ENCODE measurements around the gene RABEP1.
"Not testable (repeated sequence)": the region's sequence is repeated elsewhere in the genome, so short reads cannot be mapped to it uniquely, and the experiment has no call there.

The RABEP1 gene

DNA sequence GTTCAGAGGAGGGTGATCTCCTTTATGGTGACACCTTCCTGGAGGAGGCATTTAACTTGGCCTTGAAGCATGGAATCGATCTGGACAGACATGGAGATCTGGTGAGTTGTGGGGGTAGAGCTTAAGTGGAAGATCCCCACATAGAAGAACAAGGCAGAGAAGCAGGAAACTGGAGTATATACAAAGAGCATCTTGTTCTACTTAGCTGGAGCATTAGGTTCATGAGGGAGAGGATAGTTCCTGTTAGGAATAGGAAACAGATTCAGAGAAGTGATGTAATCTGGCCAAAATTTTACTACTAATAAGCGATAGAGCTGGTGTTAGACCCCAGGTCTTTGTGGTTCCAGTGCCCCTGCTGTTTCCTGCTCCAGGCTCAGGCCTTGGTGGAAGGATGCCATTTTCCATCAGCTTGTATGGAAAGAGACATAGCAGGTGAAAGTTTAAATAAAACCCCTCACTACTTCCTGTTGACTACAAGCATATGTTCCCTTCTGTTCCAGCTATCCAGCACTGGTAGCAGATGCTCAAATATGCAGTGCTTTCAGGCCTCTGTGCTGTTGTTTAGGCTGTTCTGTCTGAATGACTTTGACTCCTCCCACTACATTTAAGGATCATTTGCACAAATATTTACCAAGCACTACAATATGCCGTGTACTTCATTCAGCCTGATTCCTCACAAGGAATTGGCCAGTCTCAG lies 147.3 kb downstream of the RABEP1 start:
- Histone ChIP-seq H3K4me3 (ENCODE audit: low read length in 2 of 2) (no peak overlapping the region), H4K8ac (ENCODE audit: low read depth, low read length) (no peak overlapping the region), H3K79me1 (ENCODE audit: low read depth, low read length) (no peaks in the 10 kb centered on the region), H3K36me3 (replicated peaks in 1 of 2; ENCODE audit: control insufficient read depth in 2 of 2, insufficient read depth in 2 of 2, low read length in 2 of 2) (peaks cover 61 to 98% of the 10 kb centered on the region in 2 donors), H2AFZ (ENCODE audit: low read length) (no peak overlapping the region), H3K4me1 (ENCODE audit: control insufficient read depth in 2 of 2, insufficient read depth in 1 of 2, low read depth in 1 of 2, low read length in 2 of 2) (no peaks in the 10 kb centered on the region), H2BK5ac (ENCODE audit: low read length) (no peak overlapping the region), H2BK120ac (ENCODE audit: low read depth, low read length) (no peak overlapping the region), H4K91ac (ENCODE audit: low read depth, low read length, poor library complexity) (no peak overlapping the region), H3K4me2 (ENCODE audit: insufficient read depth, low read length, poor library complexity, severe bottlenecking) (no peak overlapping the region), H3K9ac (ENCODE audit: low read depth, low read length, poor library complexity) (no peak overlapping the region), H3K27ac (replicated peaks; ENCODE audit: low read length) (no peak overlapping the region), H3K23ac (ENCODE audit: low read depth, low read length, poor library complexity) (no peak overlapping the region), H2BK15ac (ENCODE audit: low read length) (no peak overlapping the region), H3K9me3 (replicated peaks in 1 of 2; ENCODE audit: control insufficient read depth in 2 of 2, insufficient read depth in 1 of 2, low read depth in 1 of 2, low read length in 2 of 2) (no peaks in the 10 kb centered on the region), H3K4ac (ENCODE audit: low read length) (no peak overlapping the region), H2BK12ac (ENCODE audit: low read length) (no peak overlapping the region), H3K14ac (ENCODE audit: low read length) (no peak overlapping the region), H3K27me3 (ENCODE audit: control insufficient read depth in 3 of 3, insufficient read depth in 3 of 3, low read depth in 1 of 3, low read length in 3 of 3) (no peaks in the 10 kb centered on the region), H2AK5ac (ENCODE audit: low read depth, low read length) (no peak overlapping the region), H3K18ac (ENCODE audit: low read length) (no peak overlapping the region)
- no CpG with 5 or more reads among the region's 3 CpGs for WGBS, 2 donors (ENCODE audit: extremely low coverage in 2 of 2, insufficient read length in 2 of 2, insufficient replicate concordance in 1 of 2)
- DNase-seq (ENCODE audit: low spot score), result no peak

DNA sequence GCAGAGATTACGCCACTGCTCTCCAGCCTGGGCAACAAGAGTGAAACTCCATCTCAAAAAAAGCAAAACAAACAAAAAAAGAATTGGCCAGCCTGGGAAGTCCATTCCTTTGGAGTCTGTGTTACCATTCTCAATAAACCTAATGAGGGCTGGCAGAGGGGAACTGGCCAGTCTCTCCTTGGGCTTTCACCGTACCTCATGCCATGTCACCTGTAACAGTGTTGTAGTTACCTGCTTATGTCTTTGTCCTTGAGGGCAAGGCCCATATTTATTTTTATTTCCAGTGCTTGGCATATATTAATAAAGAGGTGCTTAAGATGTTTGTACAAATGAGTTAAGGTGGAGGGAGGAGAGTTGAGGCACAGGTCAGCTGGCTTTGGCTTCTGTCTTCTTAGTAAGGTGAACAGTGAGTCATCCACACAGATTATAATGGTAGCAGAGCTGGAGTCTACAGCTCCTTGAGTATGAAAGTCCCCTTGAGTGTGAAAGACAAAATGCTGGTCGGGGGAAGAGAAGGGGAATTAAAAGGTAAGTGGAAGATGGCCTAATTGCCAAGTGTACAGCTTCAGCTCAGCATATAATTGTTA lies 148.4 kb downstream of the RABEP1 start:
- Histone ChIP-seq H3K79me1 (ENCODE audit: low read depth, low read length) (peaks cover 3% of the 10 kb centered on the region), H3K4me3 (ENCODE audit: low read length in 2 of 2) (no peak overlapping the region), H3K23ac (ENCODE audit: low read depth, low read length, poor library complexity) (no peak overlapping the region), H2BK12ac (ENCODE audit: low read length) (no peak overlapping the region), H3K4ac (ENCODE audit: low read length) (no peak overlapping the region), H3K9ac (ENCODE audit: low read depth, low read length, poor library complexity) (no peak overlapping the region), H2BK120ac (ENCODE audit: low read depth, low read length) (no peak overlapping the region), H2BK15ac (ENCODE audit: low read length) (no peak overlapping the region), H3K4me1 (ENCODE audit: control insufficient read depth in 2 of 2, insufficient read depth in 1 of 2, low read depth in 1 of 2, low read length in 2 of 2) (no peaks in the 10 kb centered on the region), H3K27me3 (ENCODE audit: control insufficient read depth in 3 of 3, insufficient read depth in 3 of 3, low read depth in 1 of 3, low read length in 3 of 3) (no peaks in the 10 kb centered on the region), H3K27ac (replicated peaks; ENCODE audit: low read length) (no peak overlapping the region), H3K36me3 (replicated peaks in 1 of 2; ENCODE audit: control insufficient read depth in 2 of 2, insufficient read depth in 2 of 2, low read length in 2 of 2) (peaks cover 63 to 96% of the 10 kb centered on the region in 2 donors), H3K4me2 (ENCODE audit: insufficient read depth, low read length, poor library complexity, severe bottlenecking) (no peak overlapping the region), H2BK5ac (ENCODE audit: low read length) (no peak overlapping the region), H4K91ac (ENCODE audit: low read depth, low read length, poor library complexity) (no peak overlapping the region), H2AFZ (ENCODE audit: low read length) (no peak overlapping the region), H3K14ac (ENCODE audit: low read length) (no peak overlapping the region), H3K18ac (ENCODE audit: low read length) (no peak overlapping the region), H4K8ac (ENCODE audit: low read depth, low read length) (no peak overlapping the region), H2AK5ac (ENCODE audit: low read depth, low read length) (no peak overlapping the region), H3K9me3 (replicated peaks in 1 of 2; ENCODE audit: control insufficient read depth in 2 of 2, insufficient read depth in 1 of 2, low read depth in 1 of 2, low read length in 2 of 2) (no peaks in the 10 kb centered on the region)
- no peak for DNase-seq (ENCODE audit: low spot score)
- no CpG with 5 or more reads among the region's 3 CpGs for WGBS, 2 donors (ENCODE audit: extremely low coverage in 2 of 2, insufficient read length in 2 of 2, insufficient replicate concordance in 1 of 2)

DNA sequence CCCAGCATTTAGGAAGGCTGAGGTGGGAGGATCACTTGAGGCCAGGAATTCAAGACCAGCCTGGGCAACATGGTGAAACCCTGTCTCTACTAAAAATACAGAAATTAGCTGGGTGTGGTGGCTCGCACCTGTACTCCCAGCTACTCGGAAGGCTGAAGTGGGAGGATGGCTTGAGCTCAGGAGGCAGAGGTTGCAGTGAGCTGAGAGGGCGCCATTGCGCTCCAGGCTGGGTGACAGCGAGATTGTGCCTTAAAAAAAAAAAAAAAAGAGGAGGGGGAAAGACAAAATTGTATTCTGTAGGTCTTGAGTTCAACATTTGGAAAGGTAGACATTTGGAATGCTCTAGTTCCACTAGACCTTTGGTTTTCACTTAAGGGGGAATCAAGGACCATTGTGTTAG lies 149.2 kb downstream of the RABEP1 start:
- not testable (repeated sequence) for H4K8ac ChIP-seq (ENCODE audit: low read depth, low read length); H3K4me1 ChIP-seq (ENCODE audit: control insufficient read depth in 2 of 2, insufficient read depth in 1 of 2, low read depth in 1 of 2, low read length in 2 of 2); H3K9ac ChIP-seq (ENCODE audit: low read depth, low read length, poor library complexity); H4K91ac ChIP-seq (ENCODE audit: low read depth, low read length, poor library complexity); DNase-seq (ENCODE audit: low spot score); H3K27ac ChIP-seq (replicated peaks; ENCODE audit: low read length); H3K4ac ChIP-seq (ENCODE audit: low read length); H2AFZ ChIP-seq (ENCODE audit: low read length); H3K18ac ChIP-seq (ENCODE audit: low read length); H2BK15ac ChIP-seq (ENCODE audit: low read length); H3K14ac ChIP-seq (ENCODE audit: low read length); H2BK5ac ChIP-seq (ENCODE audit: low read length); H3K4me3 ChIP-seq (ENCODE audit: low read length in 2 of 2); H3K79me1 ChIP-seq (ENCODE audit: low read depth, low read length); H2BK120ac ChIP-seq (ENCODE audit: low read depth, low read length); H3K23ac ChIP-seq (ENCODE audit: low read depth, low read length, poor library complexity); H3K9me3 ChIP-seq (replicated peaks in 1 of 2; ENCODE audit: control insufficient read depth in 2 of 2, insufficient read depth in 1 of 2, low read depth in 1 of 2, low read length in 2 of 2); H2AK5ac ChIP-seq (ENCODE audit: low read depth, low read length); H3K27me3 ChIP-seq (ENCODE audit: control insufficient read depth in 3 of 3, insufficient read depth in 3 of 3, low read depth in 1 of 3, low read length in 3 of 3); H2BK12ac ChIP-seq (ENCODE audit: low read length); H3K4me2 ChIP-seq (ENCODE audit: insufficient read depth, low read length, poor library complexity, severe bottlenecking)
- H3K36me3 ChIP-seq (replicated peaks in 1 of 2; ENCODE audit: control insufficient read depth in 2 of 2, insufficient read depth in 2 of 2, low read length in 2 of 2), result peaks cover 58 to 95% of the 10 kb centered on the region in 2 donors
- WGBS, 2 donors (ENCODE audit: extremely low coverage in 2 of 2, insufficient read length in 2 of 2, insufficient replicate concordance in 1 of 2), result no CpG with 5 or more reads among the region's 5 CpGs

DNA sequence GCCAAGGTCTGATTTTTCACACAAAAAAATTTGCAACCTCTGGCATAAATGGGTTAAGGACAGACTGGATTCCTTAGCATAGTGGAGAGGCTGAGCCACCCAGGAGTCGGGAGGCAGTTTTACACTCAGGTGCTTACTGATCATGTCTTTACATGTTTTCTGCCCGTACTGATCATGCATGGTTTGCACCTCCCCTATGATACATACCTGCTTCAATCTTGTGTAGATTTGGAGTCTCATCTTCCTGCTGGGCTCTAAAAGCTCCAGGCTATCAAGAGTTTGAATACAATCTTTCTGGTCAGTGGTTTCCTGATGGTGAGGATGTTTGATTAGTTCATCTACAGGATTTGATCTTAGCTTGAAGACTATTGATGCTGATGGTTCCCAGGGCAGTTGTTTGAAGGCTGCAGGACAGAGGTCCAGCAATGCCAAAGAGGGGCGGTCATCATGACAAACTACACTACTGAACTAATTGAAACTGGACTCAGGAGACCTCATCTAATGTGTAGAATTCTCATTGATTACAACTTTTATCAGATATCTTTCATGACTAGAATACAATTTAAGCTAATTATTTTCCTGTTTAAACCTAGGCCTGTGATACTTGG lies 150.0 kb downstream of the RABEP1 start:
- Histone ChIP-seq H2AK5ac (ENCODE audit: low read depth, low read length) (no peak overlapping the region), H3K9ac (ENCODE audit: low read depth, low read length, poor library complexity) (no peak overlapping the region), H2BK5ac (ENCODE audit: low read length) (no peak overlapping the region), H3K9me3 (replicated peaks in 1 of 2; ENCODE audit: control insufficient read depth in 2 of 2, insufficient read depth in 1 of 2, low read depth in 1 of 2, low read length in 2 of 2) (no peaks in the 10 kb centered on the region), H3K23ac (ENCODE audit: low read depth, low read length, poor library complexity) (no peak overlapping the region), H3K14ac (ENCODE audit: low read length) (no peak overlapping the region), H3K18ac (ENCODE audit: low read length) (no peak overlapping the region), H3K27ac (replicated peaks; ENCODE audit: low read length) (no peak overlapping the region), H3K4ac (ENCODE audit: low read length) (no peak overlapping the region), H4K91ac (ENCODE audit: low read depth, low read length, poor library complexity) (no peak overlapping the region), H3K27me3 (ENCODE audit: control insufficient read depth in 3 of 3, insufficient read depth in 3 of 3, low read depth in 1 of 3, low read length in 3 of 3) (no peaks in the 10 kb centered on the region), H2BK120ac (ENCODE audit: low read depth, low read length) (no peak overlapping the region), H2BK12ac (ENCODE audit: low read length) (no peak overlapping the region), H4K8ac (ENCODE audit: low read depth, low read length) (no peak overlapping the region), H3K4me3 (ENCODE audit: low read length in 2 of 2) (no peak overlapping the region), H2AFZ (ENCODE audit: low read length) (no peak overlapping the region), H2BK15ac (ENCODE audit: low read length) (no peak overlapping the region), H3K36me3 (replicated peaks in 1 of 2; ENCODE audit: control insufficient read depth in 2 of 2, insufficient read depth in 2 of 2, low read length in 2 of 2) (peaks cover 59 to 96% of the 10 kb centered on the region in 2 donors), H3K4me2 (ENCODE audit: insufficient read depth, low read length, poor library complexity, severe bottlenecking) (no peak overlapping the region), H3K79me1 (ENCODE audit: low read depth, low read length) (peaks cover 3% of the 10 kb centered on the region), H3K4me1 (ENCODE audit: control insufficient read depth in 2 of 2, insufficient read depth in 1 of 2, low read depth in 1 of 2, low read length in 2 of 2) (no peaks in the 10 kb centered on the region)
- no peak for DNase-seq (ENCODE audit: low spot score)
- no CpG with 5 or more reads among the region's 3 CpGs for WGBS, 2 donors (ENCODE audit: extremely low coverage in 2 of 2, insufficient read length in 2 of 2, insufficient replicate concordance in 1 of 2)

Measured in neuronal stem cell (in vitro differentiated cells).